Glutamatergic neuron (in vitro differentiated cells): Measurements from ENCODE around the gene SPRR2G. TPM values are rescaled to one million over a fixed set of nuclear protein-coding genes. Genes with fewer than 3 reads are reported as not detected.
"Not testable (repeated sequence)": the region's sequence is repeated elsewhere in the genome, so short reads cannot be mapped to it uniquely, and the experiment has no call there.

ENCODE experiments used
- DNase-seq: peaks from one replicate; pipeline ENCODE4 v3.0.0; 2022
- H3K27ac Mint-ChIP-seq: one replicate; pipeline ENCODE4 v1.8.0; 2020; ENCODE audit warnings: mild to moderate bottlenecking, mixed read lengths, inconsistent platforms; ENCODE audit not compliant: unreplicated experiment
- H3K27me3 Mint-ChIP-seq: one replicate; pipeline ENCODE4 v1.8.0; 2020; ENCODE audit warnings: mild to moderate bottlenecking, moderate library complexity, mixed read lengths, inconsistent platforms; ENCODE audit not compliant: unreplicated experiment
- H3K36me3 Mint-ChIP-seq: one replicate; pipeline ENCODE4 v1.8.0; 2020; ENCODE audit warnings: mild to moderate bottlenecking, mixed read lengths, inconsistent platforms; ENCODE audit not compliant: unreplicated experiment
- H3K4me1 Mint-ChIP-seq: one replicate; pipeline ENCODE4 v1.8.0; 2020; ENCODE audit warnings: mild to moderate bottlenecking, low read depth, mixed read lengths, inconsistent platforms; ENCODE audit not compliant: unreplicated experiment
- H3K4me3 Mint-ChIP-seq: one replicate; pipeline ENCODE4 v1.8.0; 2020; ENCODE audit warnings: mild to moderate bottlenecking, mixed read lengths, inconsistent platforms; ENCODE audit not compliant: unreplicated experiment
- H3K9me3 Mint-ChIP-seq: one replicate; pipeline ENCODE4 v1.8.0; 2020; ENCODE audit warnings: mild to moderate bottlenecking, moderate library complexity, mixed read lengths, inconsistent platforms; ENCODE audit not compliant: unreplicated experiment
- CTCF ChIP-seq: fragments of 200-600 bp; sonication (generic); IDR thresholded peaks from one replicate; pipeline ENCODE4 v1.5.0; 2021; ENCODE audit not compliant: partially characterized antibody, unreplicated experiment
- total RNA-seq: library from RNA; stranded (reverse); fragmentation: NEBNext Ultra II Directional; extraction: Animal tissue kit (Norgen Biotek cat#: 25700); gene quantifications from one replicate; pipeline ENCODE4 v1.2.1, GENCODE V29; 2021; ENCODE audit not compliant: unreplicated experiment

Gene SPRR2G
- total RNA-seq, 1 donor from 2014 or later: not detected

- no peak overlapping the region for H3K4me3 Mint-ChIP-seq
- H3K4me1 Mint-ChIP-seq: no peaks in the 10 kb centered on the region
- no peaks in the 10 kb centered on the region for H3K27me3 Mint-ChIP-seq
- TF ChIP-seq CTCF: no peak
- H3K36me3 Mint-ChIP-seq: peaks cover 21% of the 10 kb centered on the region
- H3K9me3 Mint-ChIP-seq: peaks cover 3% of the 10 kb centered on the region
- no peak for DNase-seq
- no peak overlapping the region for H3K27ac Mint-ChIP-seq
Measured at GRCh38 chr1:153127296-153127695, 23.4 kb downstream of the SPRR2G start.

GRCh38 chr1:153125536-153125935 lies 25.2 kb downstream of the SPRR2G start:
- H3K9me3 Mint-ChIP-seq: peaks cover 3% of the 10 kb centered on the region

GRCh38 chr1:153123793-153124192 lies 26.9 kb downstream of the SPRR2G start:
- H3K36me3 Mint-ChIP-seq: peaks cover 21% of the 10 kb centered on the region
- not testable (repeated sequence) for DNase-seq, H3K27me3 Mint-ChIP-seq, H3K4me1 Mint-ChIP-seq, H3K27ac Mint-ChIP-seq, H3K9me3 Mint-ChIP-seq, H3K4me3 Mint-ChIP-seq

More at GRCh38 chr1:153125536-153125935, 25.2 kb downstream of the SPRR2G start:
- Mint-ChIP-seq H3K27ac (no peak overlapping the region), H3K36me3 (peaks cover 21% of the 10 kb centered on the region), H3K4me1 (no peaks in the 10 kb centered on the region), H3K27me3 (no peaks in the 10 kb centered on the region), H3K4me3 (no peak overlapping the region)
- no peak for TF ChIP-seq CTCF
- no peak for DNase-seq

- Mint-ChIP-seq H3K4me1 (no peaks in the 10 kb centered on the region), H3K4me3 (no peak overlapping the region), H3K27ac (no peak overlapping the region), H3K9me3 (peaks cover 3% of the 10 kb centered on the region), H3K36me3 (peaks cover 21% of the 10 kb centered on the region), H3K27me3 (no peaks in the 10 kb centered on the region)
- no peak for DNase-seq
- no peak for TF ChIP-seq CTCF
Measured at GRCh38 chr1:153122831-153123421, 27.8 kb downstream of the SPRR2G start.

- H3K36me3 Mint-ChIP-seq: peaks cover 16% of the 10 kb centered on the region
- no peaks in the 10 kb centered on the region for H3K27me3 Mint-ChIP-seq
- peaks cover 3% of the 10 kb centered on the region for H3K9me3 Mint-ChIP-seq
- no peak for DNase-seq
- no peak for TF ChIP-seq CTCF
- H3K4me3 Mint-ChIP-seq: no peak overlapping the region
- H3K27ac Mint-ChIP-seq: no peak overlapping the region
- no peaks in the 10 kb centered on the region for H3K4me1 Mint-ChIP-seq
Measured at GRCh38 chr1:153120945-153121344, 29.7 kb downstream of the SPRR2G start.
